Naive thymus-derived CD4-positive, alpha-beta T cell (primary cell): ENCODE results near the gene TIMM10. TPM values are rescaled to one million over a fixed set of nuclear protein-coding genes. Genes with fewer than 3 reads are reported as not detected.

Experiments used
- ATAC-seq: fragments of 150-1000 bp; cut with Tn5 transposase; 2 replicates; pipeline ENCODE4 v1.10.0; 2021; ENCODE audit warnings: mild to moderate bottlenecking, moderate library complexity
- CTCF ChIA-PET: fragments of 350-600 bp; sonication (Branson Sonifier 250); formaldehyde crosslinking; loops from one replicate; lab custom pipeline; 2021; ENCODE audit warnings: antibody characterized with exemption; lab: Charles Lee
- POLR2A ChIA-PET: fragments of 350-600 bp; sonication (Branson Sonifier 250); formaldehyde crosslinking; loops from one replicate; lab custom pipeline; 2021; ENCODE audit warnings: antibody characterized with exemption, inconsistent platforms; lab: Charles Lee
- DNase-seq, 9 donors: peaks; one replicate each; pipeline versions ENCODE4 v3.0.0 to v3.0.0-alpha.2; 2020 to 2022; ENCODE audit warnings: mixed read lengths in 1 of 9
- H3K27ac ChIP-seq: one replicate; pipeline ENCODE4 v1.7.0; 2013; ENCODE audit warnings: mild to moderate bottlenecking, low read depth, low read length, moderate library complexity
- H3K27me3 ChIP-seq, 2 donors: one replicate each; pipeline ENCODE4 v1.7.0; 2013; ENCODE audit warnings: low read length in 2 of 2, mild to moderate bottlenecking in 2 of 2, moderate library complexity in 2 of 2; ENCODE audit not compliant: control insufficient read depth in 2 of 2, insufficient read depth in 2 of 2
- H3K36me3 ChIP-seq, 3 experiments: 1 replicate in 2 of 3; 2 replicates in 1 of 3; pipeline ENCODE4 v1.7.0; 2013; ENCODE audit warnings: low read length in 3 of 3, mild to moderate bottlenecking in 3 of 3, moderate library complexity in 1 of 3; ENCODE audit not compliant: insufficient read depth in 3 of 3, control insufficient read depth in 2 of 3
- H3K4me1 ChIP-seq, 2 donors: one replicate each; pipeline ENCODE4 v1.7.0; 2013; ENCODE audit warnings: low read length in 2 of 2, mild to moderate bottlenecking in 2 of 2, moderate library complexity in 1 of 2; ENCODE audit not compliant: control insufficient read depth in 2 of 2, insufficient read depth in 2 of 2
- H3K4me3 ChIP-seq: 2 replicates; pipeline ENCODE4 v1.7.0; 2013; ENCODE audit warnings: mild to moderate bottlenecking, low read length
- H3K9me3 ChIP-seq, 3 experiments: 1 replicate in 2 of 3; 2 replicates in 1 of 3; pipeline ENCODE4 v1.7.0; 2013; ENCODE audit warnings: low read length in 3 of 3; ENCODE audit not compliant: control insufficient read depth in 2 of 3
- H3K27ac Mint-ChIP-seq, 9 donors: one replicate each; pipeline ENCODE4 v1.8.0; 2020 to 2022; ENCODE audit warnings: mixed read lengths in 9 of 9, mild to moderate bottlenecking in 8 of 9, moderate library complexity in 5 of 9, inconsistent platforms in 2 of 9
- H3K27me3 Mint-ChIP-seq, 5 donors: one replicate each; pipeline ENCODE4 v1.8.0; 2021 to 2022; ENCODE audit warnings: mixed read lengths in 5 of 5, mild to moderate bottlenecking in 1 of 5
- H3K36me3 Mint-ChIP-seq, 5 donors: one replicate each; pipeline ENCODE4 v1.8.0; 2020 to 2022; ENCODE audit warnings: mixed read lengths in 5 of 5, mild to moderate bottlenecking in 3 of 5, inconsistent platforms in 1 of 5
- H3K4me1 Mint-ChIP-seq, 7 donors: one replicate each; pipeline ENCODE4 v1.8.0; 2020 to 2022; ENCODE audit warnings: mixed read lengths in 7 of 7, mild to moderate bottlenecking in 3 of 7, inconsistent platforms in 1 of 7
- H3K4me3 Mint-ChIP-seq, 10 donors: one replicate each; pipeline ENCODE4 v1.8.0; 2020 to 2022; ENCODE audit warnings: mild to moderate bottlenecking in 10 of 10, mixed read lengths in 10 of 10, moderate library complexity in 6 of 10, inconsistent platforms in 2 of 10
- H3K9me3 Mint-ChIP-seq, 11 donors: one replicate each; pipeline ENCODE4 v1.8.0; 2020 to 2022; ENCODE audit warnings: mixed read lengths in 11 of 11, mild to moderate bottlenecking in 4 of 11, inconsistent platforms in 1 of 11, moderate library complexity in 1 of 11
- intact Hi-C, 2 donors: fragments of 100-400 bp; cut with micrococcal nuclease; formaldehyde crosslinking; loops; one replicate each; pipeline ENCODE4 v1.15.1; 2023
- polyA plus RNA-seq, 2 donors: library from polyadenylated mRNA; unstranded; fragments of 300-500 nt; fragmentation: Illumina TruSeq; gene quantifications; one replicate each; pipeline ENCODE4 v1.2.3, GENCODE V29; 2021
- total RNA-seq, 6 experiments: library from RNA in 5 of 6; stranded (reverse) in 5 of 6; gene quantifications; 1 replicate in 5 of 6; 2 replicates in 1 of 6; pipeline ENCODE4 v1.2.3 and lab custom pipeline; 2021 to 2026

TIMM10 gene
- total and polyA plus RNA-seq, 7 experiments from 2014 or later = 23.7 to 79.4 (median 37.1) TPM

DNA sequence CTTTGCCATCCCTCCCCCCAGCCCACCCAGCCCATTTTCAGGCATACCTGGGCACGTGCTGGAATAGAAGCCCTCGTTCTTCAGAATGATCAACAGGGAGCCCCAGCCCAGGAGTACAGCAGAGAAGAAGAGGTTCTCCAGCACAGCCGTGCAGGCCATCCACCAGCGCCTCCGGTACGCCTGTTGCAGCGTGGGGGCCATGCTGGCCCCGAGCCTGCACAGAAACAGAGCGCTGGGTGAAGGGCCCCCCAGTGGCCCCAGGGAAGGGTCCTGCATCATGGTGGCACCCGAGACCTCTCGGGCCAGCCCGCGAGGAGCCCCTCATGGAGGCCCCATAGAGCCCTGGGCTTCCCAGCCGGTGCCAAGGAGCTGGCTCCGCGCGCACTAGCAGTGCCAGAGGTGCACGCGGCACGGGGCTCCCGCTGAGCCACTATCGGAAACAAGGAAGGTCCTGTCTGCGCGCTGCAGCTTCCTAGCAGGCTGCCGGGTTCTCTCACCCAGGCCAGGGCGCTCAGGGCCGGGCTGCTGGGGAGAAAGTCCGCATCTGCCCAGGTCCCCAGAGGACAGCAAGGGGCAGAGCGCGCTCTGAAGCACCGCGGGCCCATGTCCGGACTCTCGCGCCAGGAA, 16.5 kb downstream of the TIMM10 start:
- Mint-ChIP-seq H3K4me3 (peak overlapping the region; percentile 95 to 99 (median 98)), H3K9me3 (no peaks in the 10 kb centered on the region), H3K27me3 (peaks cover 0 to 10% (median 0%) of the 10 kb centered on the region in 5 donors), H3K4me1 (peaks cover 23 to 36% (median 30%) of the 10 kb centered on the region in 7 donors), H3K36me3 (no peaks in the 10 kb centered on the region), H3K27ac (peak overlapping the region in 8 of 9 donors; percentile 36 to 74 (median 61))
- peak overlapping the region; percentile 63 for H3K4me3 ChIP-seq
- POLR2A ChIA-PET = interaction anchor here (0.8 to 3.1 kb wide), 7 partner anchors 10 to 1010 kb away, joined by 3 to 12 read pairs (median 4); partner anchors contain the start of gene UBE2L6
- H3K27ac ChIP-seq = peak overlapping the region; percentile 63
- H3K9me3 ChIP-seq = no peaks in the 10 kb centered on the region
- peaks cover 5 to 7% of the 10 kb centered on the region in 2 donors for H3K4me1 ChIP-seq
- CTCF ChIA-PET = interaction anchor here (0.7 to 5.3 kb wide), 5 partner anchors 12 to 55 kb away, joined by 3 to 43 read pairs (median 3); no protein-coding TSS in a partner anchor
- peaks cover 0 to 12% (median 0%) of the 10 kb centered on the region in 3 experiments for H3K36me3 ChIP-seq
- no peaks in the 10 kb centered on the region for H3K27me3 ChIP-seq
- intact Hi-C loops = loop anchor here (1.0 to 5.0 kb wide), 5 partner anchors 16 to 1063 kb away; partner anchors contain the start of genes LPXN (in 1 of the 2), TIMM10 (in 1 of the 2) and ZFP91 (in 1 of the 2)
- ATAC-seq (peak; percentile 59), DNase-seq (peak in 6 of 9 donors; percentile 21 to 38 (median 30))

DNA sequence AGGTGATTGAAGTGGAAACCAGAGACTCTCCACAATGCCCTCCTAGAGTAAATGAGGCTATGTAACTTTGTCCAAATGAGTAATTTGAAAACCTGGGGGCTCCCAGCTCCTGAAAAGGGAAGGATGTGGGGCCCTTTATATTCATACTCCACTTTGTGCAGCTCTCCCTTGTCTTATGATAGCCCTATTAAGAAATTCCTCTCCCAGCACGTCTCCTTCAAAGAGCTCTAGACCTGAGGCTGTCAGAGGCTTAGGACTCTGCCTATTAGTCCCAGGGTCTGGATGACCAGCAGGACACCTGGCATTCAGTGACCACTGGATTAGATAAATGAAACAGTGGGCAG, 17.1 kb downstream of the TIMM10 start:
- H3K4me1 Mint-ChIP-seq = peaks cover 23 to 36% (median 30%) of the 10 kb centered on the region in 7 donors
- DNase-seq (no peak), ATAC-seq (no peak)
- no peaks in the 10 kb centered on the region for H3K9me3 Mint-ChIP-seq
- CTCF ChIA-PET = interaction anchor here (1.1 to 1.6 kb wide), 3 partner anchors 13 to 39 kb away, joined by 3 to 5 read pairs (median 3); no protein-coding TSS in a partner anchor
- intact Hi-C loops = loop anchor here in 1 of 2 donors (5.0 kb wide), 2 partner anchors 56 to 1064 kb away; partner anchors contain the start of genes LPXN and ZFP91
- H3K27me3 Mint-ChIP-seq = peaks cover 0 to 10% (median 0%) of the 10 kb centered on the region in 5 donors
- Histone ChIP-seq H3K4me3 (no peak overlapping the region), H3K27me3 (no peaks in the 10 kb centered on the region), H3K36me3 (peaks cover 0 to 12% (median 0%) of the 10 kb centered on the region in 3 experiments), H3K27ac (peak overlapping the region; percentile 8), H3K9me3 (no peaks in the 10 kb centered on the region), H3K4me1 (peaks cover 5 to 7% of the 10 kb centered on the region in 2 donors)
- peaks cover 0 to under 1% (median 0%) of the 10 kb centered on the region in 5 donors for H3K36me3 Mint-ChIP-seq
- H3K4me3 Mint-ChIP-seq = peak overlapping the region; percentile 58 to 99 (median 96)
- POLR2A ChIA-PET = interaction anchor here (1.3 to 3.1 kb wide), 2 partner anchors 11 to 12 kb away, joined by 3 to 12 read pairs; no protein-coding TSS in a partner anchor
- H3K27ac Mint-ChIP-seq = peak overlapping the region in 6 of 9 donors; percentile 36 to 79 (median 54)

DNA sequence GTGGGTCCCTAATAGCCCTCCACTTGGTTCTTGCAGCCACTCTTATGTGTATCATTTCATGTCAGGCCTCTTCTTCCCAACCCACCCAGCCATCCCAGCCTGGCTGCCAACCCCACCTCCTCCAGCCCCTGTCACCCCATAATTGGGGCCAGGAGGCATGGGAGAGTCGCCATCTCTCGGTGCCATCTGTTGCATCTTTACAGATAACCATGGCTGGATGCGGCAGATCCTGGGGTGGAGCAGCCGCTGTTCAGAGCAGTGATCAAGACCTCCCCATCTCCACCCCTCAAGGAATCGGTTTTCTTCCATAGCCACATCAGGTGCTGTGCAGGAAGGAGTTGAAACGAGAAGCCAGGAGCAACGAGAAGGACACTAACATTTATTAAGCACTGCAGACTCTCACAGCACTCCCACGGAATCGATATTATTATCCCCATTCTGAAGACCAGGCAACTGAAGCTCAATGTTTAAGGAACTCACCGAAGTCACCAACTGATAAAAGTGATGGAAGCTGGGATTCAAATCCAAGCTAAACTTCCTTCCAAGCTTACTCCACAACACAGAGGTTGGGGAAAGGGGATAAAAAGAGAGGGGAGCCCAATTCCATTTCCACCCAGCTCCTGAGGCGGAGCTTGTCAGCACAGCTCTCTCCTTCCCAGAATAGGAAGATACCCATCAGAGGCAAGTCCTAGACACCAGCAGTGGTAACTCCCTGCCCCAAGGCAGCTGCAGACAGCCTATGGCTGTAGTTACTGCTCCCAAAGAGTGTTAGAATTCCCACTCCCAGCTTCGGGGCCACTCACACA, 17.7 kb downstream of the TIMM10 start:
- H3K4me3 Mint-ChIP-seq = peak overlapping the region in 7 of 10 donors; percentile 25 to 99 (median 73)
- DNase-seq (no peak), ATAC-seq (no peak)
- ChIA-PET POLR2A (interaction anchor here (0.7 to 3.1 kb wide), 3 partner anchors 11 to 634 kb away, joined by 3 to 12 read pairs (median 3); no protein-coding TSS in a partner anchor), CTCF (interaction anchor here (1.1 to 1.6 kb wide), 3 partner anchors 14 to 39 kb away, joined by 3 to 5 read pairs (median 3); no protein-coding TSS in a partner anchor)
- H3K36me3 ChIP-seq = peaks cover 0 to 12% (median 0%) of the 10 kb centered on the region in 3 experiments
- peaks cover 0 to 3% (median 0%) of the 10 kb centered on the region in 5 donors for H3K36me3 Mint-ChIP-seq
- peaks cover 0 to 10% (median 0%) of the 10 kb centered on the region in 5 donors for H3K27me3 Mint-ChIP-seq
- intact Hi-C loops = loop anchor here in 1 of 2 donors (5.0 kb wide), 2 partner anchors 56 to 1064 kb away; partner anchors contain the start of genes LPXN and ZFP91
- H3K9me3 ChIP-seq = no peaks in the 10 kb centered on the region
- peaks cover 23 to 36% (median 30%) of the 10 kb centered on the region in 7 donors for H3K4me1 Mint-ChIP-seq
- peak overlapping the region in 6 of 9 donors; percentile 66 to 89 (median 76) for H3K27ac Mint-ChIP-seq
- H3K27ac ChIP-seq = no peak overlapping the region
- H3K27me3 ChIP-seq = no peaks in the 10 kb centered on the region
- H3K4me3 ChIP-seq = no peak overlapping the region
- peaks cover 5 to 7% of the 10 kb centered on the region in 2 donors for H3K4me1 ChIP-seq
- no peaks in the 10 kb centered on the region for H3K9me3 Mint-ChIP-seq

DNA sequence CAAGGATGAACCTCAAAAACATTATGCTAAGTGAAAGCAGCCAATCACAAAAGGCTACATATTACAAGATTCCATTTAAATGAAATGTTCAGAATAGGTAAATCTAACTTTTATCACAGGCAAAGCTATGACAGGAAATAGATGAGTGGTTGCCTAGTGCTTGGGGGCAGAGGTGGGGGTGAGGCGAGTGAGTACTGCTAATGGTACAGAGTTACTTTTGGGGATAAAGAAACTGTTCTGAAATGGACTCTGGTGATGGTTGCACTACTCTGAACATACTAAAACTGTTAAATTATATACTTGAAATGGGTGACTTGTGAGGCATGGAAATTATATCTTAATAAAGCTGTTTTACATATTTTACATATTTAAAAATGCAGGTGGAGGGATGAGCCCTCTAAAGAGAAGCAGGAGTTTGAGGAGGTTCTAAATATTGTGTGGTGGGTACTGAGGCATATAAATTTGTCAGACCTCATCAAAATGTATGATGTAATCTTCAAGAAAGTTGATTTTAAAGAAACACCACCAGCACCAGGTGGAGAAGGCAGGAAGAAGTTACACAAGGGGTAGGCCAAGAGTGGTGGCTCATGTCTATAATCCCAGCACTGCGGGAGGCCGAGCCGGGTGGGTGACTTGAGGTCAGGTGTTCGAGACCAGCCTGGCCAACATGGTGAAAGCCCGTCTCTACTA, 18.7 kb downstream of the TIMM10 start:
- Histone ChIP-seq H3K4me1 (peaks cover 5 to 7% of the 10 kb centered on the region in 2 donors), H3K27ac (no peak overlapping the region), H3K4me3 (no peak overlapping the region), H3K36me3 (peaks cover 0 to 12% (median 0%) of the 10 kb centered on the region in 3 experiments), H3K27me3 (no peaks in the 10 kb centered on the region), H3K9me3 (no peaks in the 10 kb centered on the region)
- Mint-ChIP-seq H3K27me3 (peaks cover 0 to 7% (median 0%) of the 10 kb centered on the region in 5 donors), H3K27ac (peak overlapping the region in 6 of 9 donors; percentile 22 to 89 (median 76)), H3K36me3 (peaks cover 0 to 7% (median 0%) of the 10 kb centered on the region in 5 donors), H3K4me1 (peaks cover 23 to 36% (median 30%) of the 10 kb centered on the region in 7 donors), H3K9me3 (no peaks in the 10 kb centered on the region), H3K4me3 (peak overlapping the region in 6 of 10 donors; percentile 15 to 52 (median 36))
- intact Hi-C loops = loop anchor here in 1 of 2 donors (5.0 kb wide), 2 partner anchors 55 to 1065 kb away; partner anchors contain the start of genes LPXN and ZFP91
- ATAC-seq (no peak), DNase-seq (no peak)
- ChIA-PET CTCF (interaction anchor here (0.6 to 1.2 kb wide), 2 partner anchors 15 to 19 kb away, joined by 3 to 7 read pairs; no protein-coding TSS in a partner anchor), POLR2A (no interaction called here)

DNA sequence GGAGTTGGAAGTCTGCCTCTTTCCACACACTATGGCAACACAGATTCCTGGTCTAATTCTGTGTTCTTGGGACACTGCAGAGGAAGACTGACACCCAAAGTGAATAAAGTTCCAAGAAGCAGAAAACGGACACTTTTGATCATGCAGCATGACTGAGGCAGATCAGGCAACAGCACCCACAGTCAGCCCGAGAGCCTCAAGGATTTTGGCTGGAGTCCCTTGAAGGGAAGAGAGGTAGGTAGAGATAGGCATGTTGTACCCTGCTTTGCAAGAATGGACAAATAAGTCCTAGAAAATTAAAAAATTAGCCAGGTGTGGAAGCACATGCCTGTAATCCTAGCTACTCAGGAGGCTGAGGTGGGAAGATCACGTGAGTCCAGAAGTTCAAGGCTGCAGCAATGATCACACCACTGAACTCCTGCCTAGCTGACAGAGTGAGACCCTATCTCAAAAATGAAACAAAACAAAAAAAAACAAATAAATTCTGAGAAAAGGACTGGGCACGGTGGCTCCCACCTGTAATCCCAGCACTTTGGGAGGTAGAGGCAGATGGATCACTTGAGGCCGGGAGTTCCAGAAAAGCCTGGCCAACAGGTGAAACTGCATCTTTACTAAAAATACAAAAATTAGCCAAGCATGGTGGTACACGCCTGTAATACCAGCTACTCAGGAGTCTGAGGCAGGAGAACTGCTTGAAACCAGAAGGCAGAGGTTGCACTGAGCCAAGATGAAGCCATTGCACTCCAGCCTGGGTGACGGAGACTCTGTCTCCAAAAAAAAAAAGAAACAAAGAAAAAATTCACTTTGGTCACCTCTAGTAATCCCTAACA, 22.0 kb downstream of the TIMM10 start:
- H3K27me3 Mint-ChIP-seq = no peaks in the 10 kb centered on the region
- POLR2A ChIA-PET = interaction anchor here (0.7 kb wide), 1 partner anchor 135 kb away, joined by 3 read pairs; no protein-coding TSS in a partner anchor

More for the DNA sequence above, 22.0 kb downstream of the TIMM10 start:
- H3K36me3 Mint-ChIP-seq = peaks cover 0 to 7% (median 0%) of the 10 kb centered on the region in 5 donors
- Histone ChIP-seq H3K9me3 (no peaks in the 10 kb centered on the region), H3K4me3 (no peak overlapping the region), H3K27ac (no peak overlapping the region), H3K4me1 (peaks cover 0 to 2% of the 10 kb centered on the region in 2 donors), H3K27me3 (no peaks in the 10 kb centered on the region), H3K36me3 (peaks cover 0 to 4% (median 0%) of the 10 kb centered on the region in 3 experiments)
- no peaks in the 10 kb centered on the region for H3K9me3 Mint-ChIP-seq
- intact Hi-C loops = no loop called here
- CTCF ChIA-PET = interaction anchor here (4.6 kb wide), 1 partner anchor 17 kb away, joined by 21 read pairs; no protein-coding TSS in a partner anchor
- H3K27ac Mint-ChIP-seq = no peak overlapping the region
- no peak for ATAC-seq
- peaks cover 16 to 28% (median 23%) of the 10 kb centered on the region in 7 donors for H3K4me1 Mint-ChIP-seq
- no peak overlapping the region for H3K4me3 Mint-ChIP-seq
- no peak for DNase-seq
